Measurements from ENCODE around the gene CYP46A1.

The CYP46A1 gene

GRCh38 chr14:99745307-99745951, 61.3 kb downstream of the CYP46A1 start:
- DNase-seq (ENCODE audit: low read depth): peak; percentile 67

DNA sequence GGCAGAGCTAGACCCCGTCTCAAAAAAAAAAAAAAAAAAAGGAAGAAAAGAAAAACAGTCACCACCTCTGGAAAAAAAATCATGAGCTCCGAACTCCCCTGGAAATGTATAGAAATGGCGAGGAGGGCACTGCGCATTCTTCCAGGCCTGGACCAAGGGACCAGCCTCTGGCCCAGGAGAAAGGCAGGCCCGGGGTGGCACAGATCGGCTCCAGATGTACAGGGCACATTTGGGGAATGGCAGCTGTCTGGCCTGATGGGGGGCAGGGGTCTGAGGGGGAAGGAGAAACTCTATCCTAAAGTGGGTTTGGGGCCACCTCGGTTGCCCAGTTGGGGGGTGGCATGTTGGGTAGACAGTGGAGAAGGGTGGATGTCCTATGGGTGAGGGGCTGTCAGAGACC, 63.1 kb downstream of the CYP46A1 start:
- DNase-seq (ENCODE audit: low read depth): no peak

GRCh38 chr14:99747582-99748330, 63.7 kb downstream of the CYP46A1 start:
- no peak for DNase-seq (ENCODE audit: low read depth)

GRCh38 chr14:99748529-99748928, 64.4 kb downstream of the CYP46A1 start:
- DNase-seq (ENCODE audit: low read depth): no peak

GRCh38 chr14:99749142-99749541, 65.0 kb downstream of the CYP46A1 start:
- no peak for DNase-seq (ENCODE audit: low read depth)

- no peak for DNase-seq (ENCODE audit: low read depth)
Observed at GRCh38 chr14:99749763-99750715, 65.9 kb downstream of the CYP46A1 start.

GRCh38 chr14:99750746-99751450, 66.8 kb downstream of the CYP46A1 start:
- no peak for DNase-seq (ENCODE audit: low read depth)

GRCh38 chr14:99751539-99752485, 67.7 kb downstream of the CYP46A1 start:
- DNase-seq (ENCODE audit: low read depth): no peak

GRCh38 chr14:99752486-99753121, 68.5 kb downstream of the CYP46A1 start:
- DNase-seq (ENCODE audit: low read depth): peak; percentile 58

- DNase-seq (ENCODE audit: low read depth): no peak
Observed at GRCh38 chr14:99753225-99754140, 69.4 kb downstream of the CYP46A1 start.

DNA sequence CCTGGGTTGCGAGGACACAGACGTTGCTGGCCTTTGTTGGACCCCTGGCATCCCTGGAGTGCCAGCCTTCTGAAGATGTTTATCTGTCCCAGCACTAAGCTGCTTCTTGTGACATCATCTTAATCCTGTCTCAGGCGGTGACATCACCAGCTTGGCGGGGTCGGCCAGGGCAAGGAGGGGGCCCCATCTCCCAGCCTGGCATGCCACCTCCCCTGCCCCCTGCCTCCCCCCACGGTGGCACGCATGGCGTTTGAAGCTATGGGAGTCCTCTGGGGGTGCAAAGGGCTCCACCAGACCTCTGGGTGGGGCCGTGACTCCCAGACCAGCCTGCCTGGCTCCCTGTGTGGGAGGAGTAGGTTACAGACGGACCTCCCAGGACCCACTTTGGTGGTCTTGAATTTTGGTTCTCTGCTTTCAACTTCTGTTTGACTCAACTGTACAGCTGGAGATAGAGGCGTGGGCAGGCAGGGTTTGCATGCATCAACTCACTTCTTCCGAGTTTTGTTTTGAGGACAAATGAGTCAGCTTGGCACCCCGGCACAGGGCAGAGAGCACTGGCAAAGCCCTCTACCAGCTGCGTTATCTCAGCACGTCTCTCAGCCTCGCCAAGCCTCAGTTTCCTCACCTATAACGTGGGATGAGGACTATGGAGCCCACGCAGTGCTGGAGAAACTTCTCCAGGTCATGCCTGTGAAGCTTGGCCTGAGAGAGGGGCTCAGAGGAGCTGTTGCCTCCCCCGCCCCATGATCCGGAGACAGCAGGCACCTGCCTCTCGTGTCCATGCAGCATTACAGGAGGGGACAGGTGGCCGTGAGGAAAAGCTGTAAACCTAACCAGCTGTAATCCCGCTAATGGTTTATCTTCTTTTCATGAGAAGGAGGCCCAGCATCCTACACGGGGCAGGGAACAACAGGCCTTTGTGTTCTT, 70.3 kb downstream of the CYP46A1 start:
- DNase-seq (ENCODE audit: low read depth): no peak

- no peak for DNase-seq (ENCODE audit: low read depth)
Observed at GRCh38 chr14:99755068-99755405, 70.9 kb downstream of the CYP46A1 start.

DNA sequence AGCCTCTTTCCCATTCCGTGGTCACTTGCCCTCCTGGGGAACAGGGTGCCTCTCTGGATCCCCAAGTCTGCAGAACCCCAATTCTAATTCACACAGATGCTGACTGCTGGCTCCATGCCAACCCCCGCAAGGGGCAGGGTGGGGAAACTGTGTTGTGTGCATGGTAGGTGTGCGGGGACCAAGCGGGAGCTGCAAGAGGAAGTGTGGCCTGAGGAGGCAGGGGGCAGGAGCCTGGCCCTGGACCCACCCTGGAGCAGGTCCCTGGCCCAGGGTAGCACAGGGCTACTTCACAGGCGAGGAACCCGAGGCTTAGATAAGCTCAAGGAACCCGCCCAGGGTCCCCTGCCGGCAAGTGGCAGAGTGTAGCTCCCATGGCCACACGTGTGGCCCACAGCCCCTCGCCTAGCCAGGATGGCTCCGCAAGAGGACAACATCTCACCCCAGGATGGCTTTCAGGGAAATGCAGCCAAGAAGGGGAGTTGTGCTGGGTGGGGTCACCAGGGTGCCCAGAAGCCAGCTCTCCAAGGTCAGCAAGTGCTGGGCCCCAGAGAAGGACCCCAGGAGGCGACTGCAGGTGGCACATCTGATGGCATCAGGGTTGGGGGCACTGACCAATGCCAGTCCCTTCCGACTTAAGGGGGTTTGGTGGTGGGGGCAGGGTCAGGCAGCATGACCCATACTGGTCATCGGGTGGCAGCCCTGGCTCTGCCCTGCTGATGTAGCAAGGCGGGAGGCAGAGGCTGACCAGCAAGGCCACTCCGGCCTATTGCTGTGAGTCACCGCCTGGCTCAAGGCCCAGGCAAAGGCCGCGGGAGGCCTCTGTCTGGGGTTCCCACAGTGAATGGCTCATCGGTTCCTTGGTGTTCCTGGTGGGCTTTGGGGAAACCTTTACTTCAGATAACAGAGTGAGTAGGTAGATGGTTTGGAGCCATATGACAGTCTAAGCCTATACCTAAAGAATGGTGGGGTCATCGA, 71.8 kb downstream of the CYP46A1 start:
- peak; percentile 93 for DNase-seq (ENCODE audit: low read depth)

GRCh38 chr14:99756796-99757195, 72.7 kb downstream of the CYP46A1 start:
- no peak for DNase-seq (ENCODE audit: low read depth)

DNA sequence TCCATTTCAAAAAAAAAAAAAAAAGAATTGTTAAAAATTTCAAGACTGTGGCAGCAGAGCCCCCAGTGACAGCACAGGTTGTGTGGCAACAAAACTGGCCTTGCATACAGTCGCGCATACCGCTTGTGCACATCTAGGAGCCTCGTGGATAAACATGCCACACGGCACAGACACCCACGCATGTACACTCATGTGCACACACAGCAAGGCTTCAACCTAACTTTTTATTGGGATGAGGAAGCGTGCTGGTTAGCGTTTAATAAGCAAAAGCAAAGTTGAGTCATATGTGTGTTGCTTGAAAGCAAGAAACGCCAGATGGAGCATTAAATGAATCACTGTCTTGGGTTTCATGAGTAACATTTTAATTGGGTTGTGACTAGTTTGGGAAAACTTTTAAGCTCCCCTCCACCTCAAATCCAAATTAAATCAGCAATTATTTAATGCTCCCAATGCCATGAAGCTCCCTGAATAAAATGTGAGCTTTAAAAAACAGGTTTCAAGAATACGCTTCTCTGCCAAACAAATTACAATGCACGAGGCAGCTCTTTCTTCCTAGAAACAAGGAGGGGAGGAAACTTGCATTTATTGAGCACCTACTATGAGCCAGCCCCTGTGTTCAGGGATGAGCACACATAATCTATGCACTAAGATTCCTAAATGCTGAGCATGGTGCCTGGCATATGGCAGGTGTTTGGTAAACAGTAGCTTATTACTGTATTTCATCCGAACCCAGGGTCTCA, 73.4 kb downstream of the CYP46A1 start:
- peak; percentile 93 for DNase-seq (ENCODE audit: low read depth)

- DNase-seq (ENCODE audit: low read depth): peak; percentile 86
Observed at GRCh38 chr14:99758121-99758821, 74.2 kb downstream of the CYP46A1 start.
